ENCODE results near the gene ARTN.
A peak's percentile ranks its signal among the peaks of the same experiment; 100 is the strongest.

Gene ARTN

GRCh38 chr1:43944860-43945259 lies 11.3 kb downstream of the ARTN start:
- H3K27ac ChIP-seq, result peak overlapping the region; percentile 90
- TF ChIP-seq ZFX (IDR thresholded peaks at IDR 0.05), result no peak
- no peak for TF ChIP-seq CTCF (conservative IDR thresholded peaks at IDR 0.05)

- H3K27ac ChIP-seq, result peak overlapping the region; percentile 90
- TF ChIP-seq CTCF (conservative IDR thresholded peaks at IDR 0.05) (no peak), ZFX (IDR thresholded peaks at IDR 0.05) (no peak)
These were observed 12.2 kb downstream of the ARTN start for GRCh38 chr1:43945674-43946235.

- peak within 1 kb of the TSS; percentile 90 for H3K27ac ChIP-seq
- peak; percentile 63 for TF ChIP-seq ZFX (IDR thresholded peaks at IDR 0.05)
- TF ChIP-seq CTCF (conservative IDR thresholded peaks at IDR 0.05), result peak; percentile 93
These were observed 12.8 kb downstream of the ARTN start, which contains the start of gene IPO13 for GRCh38 chr1:43946236-43947060. TSS of gene IPO13 (plus strand) at chr1:43946950. CDS start at chr1:43947601, 651 bp downstream.

GRCh38 chr1:43947061-43947873 lies 13.7 kb downstream of the ARTN start:
- TF ChIP-seq ZFX (IDR thresholded peaks at IDR 0.05), result no peak
- no peak for TF ChIP-seq CTCF (conservative IDR thresholded peaks at IDR 0.05)
- peak overlapping the region; percentile 90 for H3K27ac ChIP-seq

GRCh38 chr1:43947874-43948437 lies 14.4 kb downstream of the ARTN start:
- TF ChIP-seq CTCF (conservative IDR thresholded peaks at IDR 0.05), result no peak
- no peak for TF ChIP-seq ZFX (IDR thresholded peaks at IDR 0.05)
- peak overlapping the region; percentile 90 for H3K27ac ChIP-seq

- TF ChIP-seq CTCF (conservative IDR thresholded peaks at IDR 0.05), result no peak
- TF ChIP-seq ZFX (IDR thresholded peaks at IDR 0.05), result no peak
These were observed 16.1 kb downstream of the ARTN start for GRCh38 chr1:43949678-43950077.

More at GRCh38 chr1:43949678-43950077, 16.1 kb downstream of the ARTN start:
- no peak overlapping the region for H3K27ac ChIP-seq
